ENCODE data around the gene AMIGO2. TPM values are rescaled to one million over a fixed set of nuclear protein-coding genes. Genes with fewer than 3 reads are reported as not detected.

Gene AMIGO2
- total RNA-seq, 4 donors from 2014 or later = 4.7 to 34.1 (median 30.1) TPM

- intact Hi-C loops (cut with DNase I; ENCODE audit: low total_unique reads) = no loop called here
Measured at GRCh38 chr12:47088021-47088944, 8.5 kb upstream of the AMIGO2 start.

DNA sequence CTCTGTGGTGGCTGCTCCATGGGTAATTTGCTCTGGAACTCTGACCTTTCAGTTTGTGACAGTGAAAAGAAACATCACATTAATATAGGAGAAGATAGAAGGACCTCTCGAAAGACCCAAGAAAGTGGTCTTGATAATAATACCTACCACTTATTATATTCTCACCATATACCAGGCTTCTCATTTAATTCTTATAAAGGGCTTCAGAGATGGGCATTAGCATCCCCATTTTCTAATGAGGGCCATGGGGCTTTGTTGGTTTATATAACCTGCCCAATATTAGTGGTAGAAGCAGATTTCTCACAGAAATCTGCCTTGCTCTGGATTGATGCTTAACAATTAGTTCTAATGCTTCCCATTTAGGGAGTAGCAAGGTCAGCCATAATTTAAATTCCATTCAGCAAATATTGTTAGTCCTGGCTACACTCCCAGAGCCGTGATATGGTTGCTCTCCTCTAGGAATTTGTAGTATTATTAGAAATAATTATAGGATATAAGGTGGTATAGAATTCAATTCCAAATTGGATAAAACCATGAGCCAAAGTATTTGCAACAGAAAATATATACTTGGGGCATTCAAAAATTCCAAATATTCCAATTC is 7.4 kb upstream of the AMIGO2 start:
- no peak overlapping the region for H3K4me3 ChIP-seq
- no peak for DNase-seq
- H3K27ac ChIP-seq = peak overlapping the region; percentile 30 to 54
- TF ChIP-seq CTCF (IDR thresholded peaks at IDR 0.05) = no peak
- no peak for TF ChIP-seq POLR2A (IDR thresholded peaks at IDR 0.05)
- no peaks in the 10 kb centered on the region for H3K36me3 ChIP-seq
- H3K27me3 ChIP-seq = no peaks in the 10 kb centered on the region
- no peaks in the 10 kb centered on the region for H3K9me3 ChIP-seq
- no peaks in the 10 kb centered on the region for H3K4me1 ChIP-seq
- intact Hi-C loops (cut with DNase I; ENCODE audit: low total_unique reads) = no loop called here

More at GRCh38 chr12:47088021-47088944, 8.5 kb upstream of the AMIGO2 start:
- Histone ChIP-seq H3K9me3 (no peaks in the 10 kb centered on the region), H3K27me3 (no peaks in the 10 kb centered on the region), H3K4me1 (no peaks in the 10 kb centered on the region), H3K4me3 (no peak overlapping the region), H3K36me3 (no peaks in the 10 kb centered on the region), H3K27ac (peak overlapping the region; percentile 50 to 54)
- TF ChIP-seq POLR2A (IDR thresholded peaks at IDR 0.05) = no peak
- no peak for TF ChIP-seq CTCF (IDR thresholded peaks at IDR 0.05)
- DNase-seq = peak in 1 of 2 donors; percentile 47

- no peaks in the 10 kb centered on the region for H3K9me3 ChIP-seq
- H3K27ac ChIP-seq = peak overlapping the region in 1 of 2 donors; percentile 5
- no peaks in the 10 kb centered on the region for H3K27me3 ChIP-seq
- no peaks in the 10 kb centered on the region for H3K36me3 ChIP-seq
- H3K4me1 ChIP-seq = no peaks in the 10 kb centered on the region
- H3K4me3 ChIP-seq = no peak overlapping the region
- intact Hi-C loops (cut with DNase I; ENCODE audit: low total_unique reads) = no loop called here
- TF ChIP-seq POLR2A (IDR thresholded peaks at IDR 0.05) = no peak
- no peak for TF ChIP-seq CTCF (IDR thresholded peaks at IDR 0.05)
- no peak for DNase-seq
Measured at GRCh38 chr12:47085815-47086252, 6.1 kb upstream of the AMIGO2 start.

GRCh38 chr12:47084172-47084571 is 4.4 kb upstream of the AMIGO2 start:
- Histone ChIP-seq H3K9me3 (no peaks in the 10 kb centered on the region), H3K27me3 (no peaks in the 10 kb centered on the region), H3K4me3 (no peak overlapping the region), H3K27ac (peak overlapping the region in 1 of 2 donors; percentile 10), H3K36me3 (no peaks in the 10 kb centered on the region), H3K4me1 (no peaks in the 10 kb centered on the region)
- DNase-seq = no peak
- intact Hi-C loops (cut with DNase I; ENCODE audit: low total_unique reads) = no loop called here
- no peak for TF ChIP-seq CTCF (IDR thresholded peaks at IDR 0.05)
- TF ChIP-seq POLR2A (IDR thresholded peaks at IDR 0.05) = no peak
